Measurements from ENCODE around the gene ZNF423. TPM values are rescaled to one million over a fixed set of nuclear protein-coding genes. Genes with fewer than 3 reads are reported as not detected.

The ZNF423 gene
- total RNA-seq, 1 donor from 2014 or later: 8.4 TPM

- intact Hi-C loops (cut with DNase I): no loop called here
- ATAC-seq (ENCODE audit: poor library complexity) (no peak), DNase-seq (no peak)
Measured at GRCh38 chr16:49651996-49652395, 203.9 kb downstream of the ZNF423 start.

GRCh38 chr16:49651226-49651625 lies 204.7 kb downstream of the ZNF423 start:
- ATAC-seq (ENCODE audit: poor library complexity) (no peak), DNase-seq (no peak)
- intact Hi-C loops (cut with DNase I): no loop called here

GRCh38 chr16:49650603-49651002 lies 205.3 kb downstream of the ZNF423 start:
- ATAC-seq (ENCODE audit: poor library complexity) (no peak), DNase-seq (no peak)
- intact Hi-C loops (cut with DNase I): no loop called here

GRCh38 chr16:49649013-49649765 lies 206.7 kb downstream of the ZNF423 start:
- intact Hi-C loops (cut with DNase I): no loop called here
- DNase-seq (no peak), ATAC-seq (ENCODE audit: poor library complexity) (no peak)

- intact Hi-C loops (cut with DNase I): no loop called here
- no peak for ATAC-seq (ENCODE audit: poor library complexity)
- no peak for DNase-seq
Measured at GRCh38 chr16:49647673-49648072, 208.2 kb downstream of the ZNF423 start.

GRCh38 chr16:49645263-49645662 lies 210.6 kb downstream of the ZNF423 start:
- intact Hi-C loops (cut with DNase I): no loop called here

GRCh38 chr16:49644145-49644463 lies 211.8 kb downstream of the ZNF423 start:
- intact Hi-C loops (cut with DNase I): no loop called here
- ATAC-seq (ENCODE audit: poor library complexity) (no peak), DNase-seq (no peak)

More at GRCh38 chr16:49645263-49645662, 210.6 kb downstream of the ZNF423 start:
- no peak for ATAC-seq (ENCODE audit: poor library complexity)
- no peak for DNase-seq

- intact Hi-C loops (cut with DNase I): no loop called here
- ATAC-seq (ENCODE audit: poor library complexity) (peak; percentile 24), DNase-seq (no peak)
Measured at GRCh38 chr16:49643429-49644144, 212.3 kb downstream of the ZNF423 start.

- intact Hi-C loops (cut with DNase I): no loop called here
- DNase-seq (no peak), ATAC-seq (ENCODE audit: poor library complexity) (no peak)
Measured at GRCh38 chr16:49641250-49641649, 214.7 kb downstream of the ZNF423 start.

- intact Hi-C loops (cut with DNase I): no loop called here
- ATAC-seq (ENCODE audit: poor library complexity) (no peak), DNase-seq (no peak)
Measured at GRCh38 chr16:49640581-49640980, 215.3 kb downstream of the ZNF423 start.

GRCh38 chr16:49639739-49640431 lies 216.0 kb downstream of the ZNF423 start:
- ATAC-seq (ENCODE audit: poor library complexity) (peak; percentile 71), DNase-seq (peak; percentile 77)
- intact Hi-C loops (cut with DNase I): no loop called here

- intact Hi-C loops (cut with DNase I): no loop called here
- DNase-seq (peak; percentile 76), ATAC-seq (ENCODE audit: poor library complexity) (peak; percentile 78)
Measured at GRCh38 chr16:49638673-49639610, 217.0 kb downstream of the ZNF423 start.

GRCh38 chr16:49637933-49638672 lies 217.8 kb downstream of the ZNF423 start:
- no peak for DNase-seq
- intact Hi-C loops (cut with DNase I): no loop called here
- peak; percentile 7 for ATAC-seq (ENCODE audit: poor library complexity)

GRCh38 chr16:49637511-49637910 lies 218.4 kb downstream of the ZNF423 start:
- ATAC-seq (ENCODE audit: poor library complexity) (no peak), DNase-seq (no peak)
- intact Hi-C loops (cut with DNase I): no loop called here

GRCh38 chr16:49636608-49637007 lies 219.3 kb downstream of the ZNF423 start:
- no peak for ATAC-seq (ENCODE audit: poor library complexity)
- intact Hi-C loops (cut with DNase I): no loop called here
- no peak for DNase-seq

GRCh38 chr16:49635591-49636581 lies 220.0 kb downstream of the ZNF423 start:
- no peak for ATAC-seq (ENCODE audit: poor library complexity)
- intact Hi-C loops (cut with DNase I): no loop called here
- no peak for DNase-seq

- ATAC-seq (ENCODE audit: poor library complexity) (no peak), DNase-seq (no peak)
- intact Hi-C loops (cut with DNase I): no loop called here
Measured at GRCh38 chr16:49635009-49635350, 220.9 kb downstream of the ZNF423 start.
